Stimulated activated naive CD4-positive, alpha-beta T cell treated with Interleukin-2 at 50 U/mL for 16 hours (primary cell): ENCODE measurements around the gene CREB3.

Experiments
- DNase-seq: peaks from one replicate; lab custom pipeline; 2025; lab: John Stamatoyannopoulos, UW

CREB3 gene

GRCh38 chr9:35702696-35703095 lies 29.8 kb upstream of the CREB3 start:
- DNase-seq, result no peak

- DNase-seq, result no peak
Measured at GRCh38 chr9:35703906-35704672, 28.4 kb upstream of the CREB3 start.

- no peak for DNase-seq
Measured at GRCh38 chr9:35705372-35705771, 27.1 kb upstream of the CREB3 start.

GRCh38 chr9:35705836-35706430 lies 26.5 kb upstream of the CREB3 start:
- no peak for DNase-seq

GRCh38 chr9:35706951-35707350 lies 25.5 kb upstream of the CREB3 start:
- no peak for DNase-seq

- no peak for DNase-seq
Measured at GRCh38 chr9:35708146-35708545, 24.3 kb upstream of the CREB3 start.

GRCh38 chr9:35710818-35711500 lies 21.5 kb upstream of the CREB3 start:
- DNase-seq, result no peak

- no peak for DNase-seq
Measured at GRCh38 chr9:35711501-35712428, 20.7 kb upstream of the CREB3 start.

- no peak for DNase-seq
Measured at GRCh38 chr9:35712762-35713400, 19.6 kb upstream of the CREB3 start.

- no peak for DNase-seq
Measured at GRCh38 chr9:35713578-35713977, 18.9 kb upstream of the CREB3 start.

- DNase-seq, result no peak
Measured at GRCh38 chr9:35714123-35714522, 18.3 kb upstream of the CREB3 start.

- DNase-seq, result no peak
Measured at GRCh38 chr9:35714579-35715252, 17.8 kb upstream of the CREB3 start.

GRCh38 chr9:35716230-35716629 lies 16.2 kb upstream of the CREB3 start:
- DNase-seq, result no peak

GRCh38 chr9:35717132-35717870 lies 15.2 kb upstream of the CREB3 start:
- DNase-seq, result no peak

- DNase-seq, result no peak
Measured at GRCh38 chr9:35718721-35719511, 13.6 kb upstream of the CREB3 start.

GRCh38 chr9:35719546-35719945 lies 12.9 kb upstream of the CREB3 start:
- DNase-seq, result no peak

- DNase-seq, result no peak
Measured at GRCh38 chr9:35723426-35723825, 9.0 kb upstream of the CREB3 start.

GRCh38 chr9:35723908-35724307 lies 8.6 kb upstream of the CREB3 start:
- no peak for DNase-seq

GRCh38 chr9:35725362-35725761 lies 7.1 kb upstream of the CREB3 start:
- no peak for DNase-seq

GRCh38 chr9:35726931-35727330 lies 5.5 kb upstream of the CREB3 start:
- no peak for DNase-seq
